Neural crest cell (in vitro differentiated cells): ENCODE measurements around the gene DCTN2. TPM values are rescaled to one million over a fixed set of nuclear protein-coding genes. Genes with fewer than 3 reads are reported as not detected.
A peak's percentile ranks its signal among the peaks of the same experiment; 100 is the strongest.

Experiments used
- DNase-seq: peaks from one replicate; pipeline ENCODE4 v3.0.0; 2021; ENCODE audit warnings: low read depth, mixed read lengths, low spot score
- H3K27ac Mint-ChIP-seq: one replicate; pipeline ENCODE4 v1.8.0; 2021; ENCODE audit warnings: mild to moderate bottlenecking, mixed read lengths; ENCODE audit not compliant: unreplicated experiment
- H3K27me3 Mint-ChIP-seq: 2 replicates; pipeline ENCODE4 v1.8.0; 2021; ENCODE audit warnings: low read depth, mild to moderate bottlenecking, mixed read lengths
- H3K36me3 Mint-ChIP-seq: 2 replicates; pipeline ENCODE4 v1.8.0; 2021; ENCODE audit warnings: low read depth, mild to moderate bottlenecking, mixed read lengths
- H3K4me1 Mint-ChIP-seq: 2 replicates; pipeline ENCODE4 v1.8.0; 2021; ENCODE audit warnings: mixed read lengths
- H3K4me3 Mint-ChIP-seq: one replicate; pipeline ENCODE4 v1.8.0; 2021; ENCODE audit warnings: mild to moderate bottlenecking, mixed read lengths
- H3K9me3 Mint-ChIP-seq: 2 replicates; pipeline ENCODE4 v1.8.0; 2021; ENCODE audit warnings: mixed read lengths
- CTCF ChIP-seq: fragments of 200-600 bp; sonication (generic); conservative IDR thresholded peaks from 2 replicates; pipeline ENCODE4 v1.5.0; 2021; ENCODE audit warnings: antibody characterized with exemption, mild to moderate bottlenecking
- total RNA-seq: library from RNA; stranded (reverse); gene quantifications from 2 replicates; pipeline ENCODE4 v1.2.1, GENCODE V29; 2021

DCTN2 gene
- total RNA-seq, 1 donor from 2014 or later = 133 TPM

- Mint-ChIP-seq H3K4me3 (peak overlapping the region; percentile 64), H3K27ac (no peak overlapping the region), H3K27me3 (no peaks in the 10 kb centered on the region), H3K4me1 (peaks cover 25% of the 10 kb centered on the region), H3K9me3 (no peaks in the 10 kb centered on the region), H3K36me3 (peaks cover 14% of the 10 kb centered on the region)
- TF ChIP-seq CTCF = peak; percentile 42
- DNase-seq = no peak
These were observed 55.4 kb downstream of the DCTN2 start for GRCh38 chr12:57491393-57492280.

- no peaks in the 10 kb centered on the region for H3K9me3 Mint-ChIP-seq
- H3K27me3 Mint-ChIP-seq = peaks cover 3% of the 10 kb centered on the region
- DNase-seq = no peak
- H3K36me3 Mint-ChIP-seq = peaks cover 14% of the 10 kb centered on the region
- H3K27ac Mint-ChIP-seq = no peak overlapping the region
- TF ChIP-seq CTCF = no peak
- H3K4me1 Mint-ChIP-seq = peaks cover 25% of the 10 kb centered on the region
- H3K4me3 Mint-ChIP-seq = peak overlapping the region; percentile 97
These were observed 56.9 kb downstream of the DCTN2 start for GRCh38 chr12:57490126-57490525.

- TF ChIP-seq CTCF = no peak
- H3K9me3 Mint-ChIP-seq = no peaks in the 10 kb centered on the region
- peaks cover 25% of the 10 kb centered on the region for H3K4me1 Mint-ChIP-seq
- DNase-seq = no peak
- peak overlapping the region; percentile 96 for H3K27ac Mint-ChIP-seq
- H3K36me3 Mint-ChIP-seq = peaks cover 14% of the 10 kb centered on the region
- H3K4me3 Mint-ChIP-seq = peak overlapping the region; percentile 97
- H3K27me3 Mint-ChIP-seq = peaks cover 3% of the 10 kb centered on the region
These were observed 57.8 kb downstream of the DCTN2 start for GRCh38 chr12:57489157-57489641.

- Mint-ChIP-seq H3K27me3 (peaks cover 4% of the 10 kb centered on the region), H3K27ac (peak overlapping the region; percentile 96), H3K9me3 (no peaks in the 10 kb centered on the region), H3K36me3 (peaks cover 14% of the 10 kb centered on the region), H3K4me3 (peak overlapping the region; percentile 97), H3K4me1 (peaks cover 25% of the 10 kb centered on the region)
- no peak for DNase-seq
- TF ChIP-seq CTCF = no peak
These were observed 58.4 kb downstream of the DCTN2 start for GRCh38 chr12:57488402-57489156.

GRCh38 chr12:57487597-57488401 lies 59.2 kb downstream of the DCTN2 start, which contains the start of gene MARS1:
Gene MARS1 (plus strand): TSS chr12:57488068. CDS start chr12:57488091, 23 bp downstream.
- peaks cover 11% of the 10 kb centered on the region for H3K36me3 Mint-ChIP-seq
- no peaks in the 10 kb centered on the region for H3K9me3 Mint-ChIP-seq
- DNase-seq = peak; percentile 77
- H3K27me3 Mint-ChIP-seq = peaks cover 11% of the 10 kb centered on the region
- peaks cover 25% of the 10 kb centered on the region for H3K4me1 Mint-ChIP-seq
- no peak for TF ChIP-seq CTCF
- H3K27ac Mint-ChIP-seq = peak within 1 kb of the TSS; percentile 96
- peak within 1 kb of the TSS; percentile 97 for H3K4me3 Mint-ChIP-seq
